ENCODE results near the gene STK4. TPM values are rescaled to one million over a fixed set of nuclear protein-coding genes. Genes with fewer than 3 reads are reported as not detected.

The STK4 gene
- polyA plus RNA-seq, 1 donor from 2014 or later = 14.0 TPM

GRCh38 chr20:44997171-44997570 lies 30.9 kb downstream of the STK4 start:
- Histone ChIP-seq H3K4me3 (ENCODE audit: low read length) (no peak overlapping the region), H3K9me3 (ENCODE audit: low read length) (no peaks in the 10 kb centered on the region), H4K20me1 (ENCODE audit: insufficient read depth) (no peaks in the 10 kb centered on the region), H3K4me2 (ENCODE audit: low read length) (no peak overlapping the region), H2AFZ (ENCODE audit: low read depth, low read length) (no peak overlapping the region), H3K79me2 (replicated peaks; ENCODE audit: insufficient read depth, low read length) (no peaks in the 10 kb centered on the region), H3K9me2 (ENCODE audit: insufficient read depth, low read length) (no peaks in the 10 kb centered on the region), H3K27me3 (ENCODE audit: insufficient read depth, low read depth, low read length) (no peaks in the 10 kb centered on the region), H3K9ac (ENCODE audit: low read length) (no peak overlapping the region), H3K27ac (ENCODE audit: low read length) (no peak overlapping the region), H3K36me3 (ENCODE audit: insufficient read depth, low read length) (no peaks in the 10 kb centered on the region), H3F3A (ENCODE audit: insufficient read depth, low read length, poor library complexity, severe bottlenecking) (no peaks in the 10 kb centered on the region)
- TF ChIP-seq SMC3 (conservative IDR thresholded peaks at IDR 0.05; ENCODE audit: poor library complexity) = no peak
- TF ChIP-seq TAF1 (IDR thresholded peaks at IDR 0.05; ENCODE audit: low read depth) = no peak
- TF ChIP-seq, protein P1, sequence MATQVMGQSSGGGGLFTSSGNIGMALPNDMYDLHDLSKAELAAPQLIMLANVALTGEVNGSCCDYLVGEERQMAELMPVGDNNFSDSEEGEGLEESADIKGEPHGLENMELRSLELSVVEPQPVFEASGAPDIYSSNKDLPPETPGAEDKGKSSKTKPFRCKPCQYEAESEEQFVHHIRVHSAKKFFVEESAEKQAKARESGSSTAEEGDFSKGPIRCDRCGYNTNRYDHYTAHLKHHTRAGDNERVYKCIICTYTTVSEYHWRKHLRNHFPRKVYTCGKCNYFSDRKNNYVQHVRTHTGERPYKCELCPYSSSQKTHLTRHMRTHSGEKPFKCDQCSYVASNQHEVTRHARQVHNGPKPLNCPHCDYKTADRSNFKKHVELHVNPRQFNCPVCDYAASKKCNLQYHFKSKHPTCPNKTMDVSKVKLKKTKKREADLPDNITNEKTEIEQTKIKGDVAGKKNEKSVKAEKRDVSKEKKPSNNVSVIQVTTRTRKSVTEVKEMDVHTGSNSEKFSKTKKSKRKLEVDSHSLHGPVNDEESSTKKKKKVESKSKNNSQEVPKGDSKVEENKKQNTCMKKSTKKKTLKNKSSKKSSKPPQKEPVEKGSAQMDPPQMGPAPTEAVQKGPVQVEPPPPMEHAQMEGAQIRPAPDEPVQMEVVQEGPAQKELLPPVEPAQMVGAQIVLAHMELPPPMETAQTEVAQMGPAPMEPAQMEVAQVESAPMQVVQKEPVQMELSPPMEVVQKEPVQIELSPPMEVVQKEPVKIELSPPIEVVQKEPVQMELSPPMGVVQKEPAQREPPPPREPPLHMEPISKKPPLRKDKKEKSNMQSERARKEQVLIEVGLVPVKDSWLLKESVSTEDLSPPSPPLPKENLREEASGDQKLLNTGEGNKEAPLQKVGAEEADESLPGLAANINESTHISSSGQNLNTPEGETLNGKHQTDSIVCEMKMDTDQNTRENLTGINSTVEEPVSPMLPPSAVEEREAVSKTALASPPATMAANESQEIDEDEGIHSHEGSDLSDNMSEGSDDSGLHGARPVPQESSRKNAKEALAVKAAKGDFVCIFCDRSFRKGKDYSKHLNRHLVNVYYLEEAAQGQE (IDR thresholded peaks at IDR 0.05; ENCODE audit: borderline replicate concordance) = no peak
- TF ChIP-seq MXI1 (conservative IDR thresholded peaks at IDR 0.05; ENCODE audit: poor library complexity, severe bottlenecking) = no peak
- TF ChIP-seq POLR2AphosphoS5 (IDR thresholded peaks at IDR 0.05) = no peak
- no peak for TF ChIP-seq CTCF (IDR thresholded peaks at IDR 0.05; ENCODE audit: poor library complexity, severe bottlenecking)
- no peak for TF ChIP-seq EZH2 (IDR thresholded peaks at IDR 0.05; ENCODE audit: borderline replicate concordance, insufficient read depth, low read length, poor library complexity, severe bottlenecking)
- no peak for TF ChIP-seq EP300 (conservative IDR thresholded peaks at IDR 0.05; ENCODE audit: poor library complexity, severe bottlenecking)
- TF ChIP-seq RAD21 (conservative IDR thresholded peaks at IDR 0.05) = no peak

DNA sequence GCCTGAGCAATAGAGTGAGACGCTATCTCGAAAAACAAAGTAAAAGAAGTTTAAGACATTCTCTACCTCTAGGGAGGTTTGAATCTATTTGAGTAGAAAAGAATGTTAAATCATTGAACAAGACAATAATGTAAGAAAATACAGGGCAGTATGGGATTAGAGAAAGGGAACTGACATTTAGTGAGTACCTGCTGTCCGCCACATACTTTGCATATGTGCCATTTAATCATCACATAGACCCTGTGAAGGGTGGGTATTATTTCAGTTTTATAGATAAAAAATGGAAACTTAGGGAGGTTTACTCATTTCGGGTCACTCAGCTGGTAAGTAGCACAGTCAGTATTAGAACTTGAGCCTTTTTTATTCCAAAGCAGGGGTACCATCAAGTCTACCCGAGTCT lies 31.4 kb downstream of the STK4 start:
- no peak overlapping the region for H3K4me2 ChIP-seq (ENCODE audit: low read length)
- TF ChIP-seq, protein P1 (IDR thresholded peaks at IDR 0.05; ENCODE audit: borderline replicate concordance) = no peak
- no peak for TF ChIP-seq SMC3 (conservative IDR thresholded peaks at IDR 0.05; ENCODE audit: poor library complexity)
- TF ChIP-seq EP300 (conservative IDR thresholded peaks at IDR 0.05; ENCODE audit: poor library complexity, severe bottlenecking) = no peak
- no peak for TF ChIP-seq EZH2 (IDR thresholded peaks at IDR 0.05; ENCODE audit: borderline replicate concordance, insufficient read depth, low read length, poor library complexity, severe bottlenecking)
- no peak for TF ChIP-seq RAD21 (conservative IDR thresholded peaks at IDR 0.05)
- TF ChIP-seq POLR2AphosphoS5 (IDR thresholded peaks at IDR 0.05) = no peak
- TF ChIP-seq TAF1 (IDR thresholded peaks at IDR 0.05; ENCODE audit: low read depth) = no peak
- TF ChIP-seq MXI1 (conservative IDR thresholded peaks at IDR 0.05; ENCODE audit: poor library complexity, severe bottlenecking) = no peak
- TF ChIP-seq CTCF (IDR thresholded peaks at IDR 0.05; ENCODE audit: poor library complexity, severe bottlenecking) = no peak
- H3K27ac ChIP-seq (ENCODE audit: low read length) = no peak overlapping the region
- no peak overlapping the region for H2AFZ ChIP-seq (ENCODE audit: low read depth, low read length)
- H3K9ac ChIP-seq (ENCODE audit: low read length) = no peak overlapping the region
- no peaks in the 10 kb centered on the region for H3F3A ChIP-seq (ENCODE audit: insufficient read depth, low read length, poor library complexity, severe bottlenecking)
- no peaks in the 10 kb centered on the region for H3K9me3 ChIP-seq (ENCODE audit: low read length)
- H3K27me3 ChIP-seq (ENCODE audit: insufficient read depth, low read depth, low read length) = no peaks in the 10 kb centered on the region
- H3K9me2 ChIP-seq (ENCODE audit: insufficient read depth, low read length) = no peaks in the 10 kb centered on the region
- H3K4me3 ChIP-seq (ENCODE audit: low read length) = no peak overlapping the region
- H3K36me3 ChIP-seq (ENCODE audit: insufficient read depth, low read length) = no peaks in the 10 kb centered on the region
- no peaks in the 10 kb centered on the region for H3K79me2 ChIP-seq (replicated peaks; ENCODE audit: insufficient read depth, low read length)
- H4K20me1 ChIP-seq (ENCODE audit: insufficient read depth) = no peaks in the 10 kb centered on the region
